ENCODE results near the gene PRRG4.
A peak's percentile ranks its signal among the peaks of the same experiment; 100 is the strongest.

PRRG4 gene

DNA sequence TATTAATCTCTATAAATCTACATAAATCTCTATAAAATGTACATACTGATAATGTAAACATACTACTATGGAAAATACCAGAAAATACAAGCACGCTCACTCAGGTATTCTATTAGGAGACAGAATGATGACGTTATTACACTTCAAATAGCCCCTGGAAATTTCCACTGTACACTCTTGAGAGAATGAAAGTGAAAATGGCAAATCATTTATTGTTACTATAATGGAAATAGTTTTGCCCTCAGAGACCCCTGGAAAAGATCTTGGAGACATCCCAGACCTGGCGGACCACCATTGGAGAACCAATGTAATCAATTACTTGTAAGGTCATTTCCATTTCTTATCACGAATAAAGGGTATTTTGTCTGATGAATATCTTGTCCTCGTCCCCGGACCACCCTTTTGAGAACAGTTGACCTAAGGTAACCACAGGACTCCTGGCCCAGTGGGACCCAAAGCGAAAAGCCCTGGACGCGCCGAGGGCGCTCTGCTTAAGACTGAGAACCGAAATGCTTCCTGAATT is 509 bp upstream of the PRRG4 start:
- DNase-seq (ENCODE audit: low read depth, low spot score) = no peak
- no peak for TF ChIP-seq CTCF (IDR thresholded peaks at IDR 0.05; ENCODE audit: low read depth, low read length)
- in situ Hi-C loops (cut with HindIII; ENCODE audit: low sequenced_read_pairs) = no loop called here
- H3K4me3 ChIP-seq (ENCODE audit: low read depth, low read length) = peak overlapping the region; percentile 43

DNA sequence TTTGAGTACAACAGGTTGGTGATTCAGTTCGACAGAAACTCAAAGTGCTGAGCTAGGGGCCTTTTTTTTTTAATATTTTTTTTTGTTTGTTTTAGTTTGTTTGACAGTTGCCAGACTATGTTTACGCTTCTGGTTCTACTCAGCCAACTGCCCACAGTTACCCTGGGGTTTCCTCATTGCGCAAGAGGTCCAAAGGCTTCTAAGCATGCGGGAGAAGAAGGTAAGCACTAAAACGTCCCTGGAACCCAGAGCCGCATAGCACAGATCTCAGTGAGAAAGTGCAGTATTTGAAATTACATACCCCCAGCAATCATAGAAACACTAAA is 649 bp downstream of the PRRG4 start:
- peak overlapping the region; percentile 43 for H3K4me3 ChIP-seq (ENCODE audit: low read depth, low read length)
- no peak for DNase-seq (ENCODE audit: low read depth, low spot score)
- in situ Hi-C loops (cut with HindIII; ENCODE audit: low sequenced_read_pairs) = no loop called here
- TF ChIP-seq CTCF (IDR thresholded peaks at IDR 0.05; ENCODE audit: low read depth, low read length) = no peak

- no peak for DNase-seq (ENCODE audit: low read depth, low spot score)
- no peak for TF ChIP-seq CTCF (IDR thresholded peaks at IDR 0.05; ENCODE audit: low read depth, low read length)
- in situ Hi-C loops (cut with HindIII; ENCODE audit: low sequenced_read_pairs) = no loop called here
- no peak overlapping the region for H3K4me3 ChIP-seq (ENCODE audit: low read depth, low read length)
Measured at GRCh38 chr11:32830796-32831195, 1.1 kb downstream of the PRRG4 start.

DNA sequence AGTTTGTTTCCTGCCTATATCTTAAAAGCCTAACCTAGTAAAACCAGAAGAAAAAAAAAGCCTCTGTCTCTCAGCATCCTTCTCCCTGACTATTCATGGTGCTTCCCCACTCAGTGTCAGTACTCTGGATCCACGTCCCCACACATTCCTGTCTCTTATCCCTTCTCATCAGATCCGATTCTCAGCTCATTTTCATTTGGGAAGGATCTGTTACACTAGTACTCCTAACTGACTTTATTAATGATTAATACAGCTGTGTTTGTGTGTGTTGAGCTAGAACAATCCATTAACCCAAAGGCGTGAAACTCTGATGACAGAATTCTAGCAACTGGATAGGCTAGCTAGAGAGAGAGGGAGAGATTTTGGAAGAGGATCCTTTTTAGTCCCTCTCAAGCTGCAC is 1.5 kb downstream of the PRRG4 start:
- no peak for DNase-seq (ENCODE audit: low read depth, low spot score)
- in situ Hi-C loops (cut with HindIII; ENCODE audit: low sequenced_read_pairs) = no loop called here
- no peak overlapping the region for H3K4me3 ChIP-seq (ENCODE audit: low read depth, low read length)
- no peak for TF ChIP-seq CTCF (IDR thresholded peaks at IDR 0.05; ENCODE audit: low read depth, low read length)

- TF ChIP-seq CTCF (IDR thresholded peaks at IDR 0.05; ENCODE audit: low read depth, low read length) = no peak
- no peak for DNase-seq (ENCODE audit: low read depth, low spot score)
- in situ Hi-C loops (cut with HindIII; ENCODE audit: low sequenced_read_pairs) = no loop called here
- H3K4me3 ChIP-seq (ENCODE audit: low read depth, low read length) = no peak overlapping the region
Measured at GRCh38 chr11:32833921-32834320, 4.2 kb downstream of the PRRG4 start.

DNA sequence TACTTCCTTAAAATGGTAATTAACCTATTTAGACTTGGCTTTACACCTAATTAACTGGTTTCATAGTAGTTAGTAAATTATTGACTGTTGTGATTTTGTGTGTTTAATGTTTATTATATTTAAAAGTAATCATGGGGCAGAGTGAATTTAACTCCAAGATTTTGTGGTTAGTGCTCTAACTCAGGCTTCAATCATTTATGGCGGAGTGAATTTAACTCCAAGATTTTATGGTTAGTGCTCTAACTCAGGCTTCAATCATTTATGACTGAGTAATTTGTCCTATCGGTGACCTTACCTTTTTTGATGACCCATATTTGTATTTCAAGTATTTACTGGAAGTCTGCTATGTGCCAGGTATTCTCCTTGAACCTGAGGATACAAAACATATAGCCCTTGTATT is 7.2 kb downstream of the PRRG4 start:
- no peak for TF ChIP-seq CTCF (IDR thresholded peaks at IDR 0.05; ENCODE audit: low read depth, low read length)
- in situ Hi-C loops (cut with HindIII; ENCODE audit: low sequenced_read_pairs) = no loop called here

More for the DNA sequence above, 7.2 kb downstream of the PRRG4 start:
- H3K4me3 ChIP-seq (ENCODE audit: low read depth, low read length) = no peak overlapping the region
- DNase-seq (ENCODE audit: low read depth, low spot score) = no peak
